HepG2 (cell line): ENCODE measurements around the gene SMCHD1.

Source experiments
- ATF3 ChIP-seq: sonication (generic); formaldehyde crosslinking; IDR thresholded peaks from 2 replicates; pipeline ENCODE4 v1.4.0; 2020; ENCODE audit warnings: missing genetic modification reagents
- CHD2 ChIP-seq: IDR thresholded peaks from 2 replicates; pipeline ENCODE4 v1.6.1; 2011; ENCODE audit warnings: low read depth, low read length, improper control_type of control experiment
- CREB3 ChIP-seq: sonication (generic); formaldehyde crosslinking; IDR thresholded peaks from 2 replicates; pipeline ENCODE4 v1.5.0; 2020; ENCODE audit warnings: missing genetic modification reagents
- CTCF ChIP-seq: sonication (generic); formaldehyde crosslinking; IDR thresholded peaks from 2 replicates; pipeline ENCODE4 v1.5.0; 2020; ENCODE audit warnings: mild to moderate bottlenecking, missing genetic modification reagents, moderate library complexity
- FOXK2 ChIP-seq: fragments of 450-650 bp; IDR thresholded peaks from 2 replicates; pipeline ENCODE4 v1.6.1; 2016
- NFYB ChIP-seq: sonication (generic); formaldehyde crosslinking; IDR thresholded peaks from 2 replicates; pipeline ENCODE4 v1.4.0; 2020; ENCODE audit warnings: missing genetic modification reagents
- ZBTB20 ChIP-seq: sonication (generic); formaldehyde crosslinking; IDR thresholded peaks from 2 replicates; pipeline ENCODE4 v1.8.1; 2023; ENCODE audit warnings: missing genetic modification reagents, low read depth, mild to moderate bottlenecking, borderline replicate concordance
- ZBTB34 ChIP-seq: sonication (generic); formaldehyde crosslinking; IDR thresholded peaks from 2 replicates; pipeline ENCODE4 v1.8.0; 2022; ENCODE audit warnings: mild to moderate bottlenecking, missing genetic modification reagents
- ZFP36L1 ChIP-seq: sonication (generic); formaldehyde crosslinking; IDR thresholded peaks from 2 replicates; pipeline ENCODE4 v1.8.0; 2022; ENCODE audit warnings: mild to moderate bottlenecking, missing genetic modification reagents, moderate library complexity
- ZNF282 ChIP-seq: fragments of 450-650 bp; IDR thresholded peaks from 2 replicates; pipeline ENCODE4 v1.6.1; 2018; ENCODE audit not compliant: partially characterized antibody
- ZNF615 ChIP-seq: sonication (generic); formaldehyde crosslinking; IDR thresholded peaks from 2 replicates; pipeline ENCODE4 v1.5.0; 2020; ENCODE audit warnings: mild to moderate bottlenecking, missing genetic modification reagents, borderline replicate concordance
- ZSCAN30 ChIP-seq: sonication (generic); formaldehyde crosslinking; IDR thresholded peaks from 2 replicates; pipeline ENCODE4 v1.5.0; 2020; ENCODE audit warnings: mild to moderate bottlenecking, missing genetic modification reagents

DNA sequence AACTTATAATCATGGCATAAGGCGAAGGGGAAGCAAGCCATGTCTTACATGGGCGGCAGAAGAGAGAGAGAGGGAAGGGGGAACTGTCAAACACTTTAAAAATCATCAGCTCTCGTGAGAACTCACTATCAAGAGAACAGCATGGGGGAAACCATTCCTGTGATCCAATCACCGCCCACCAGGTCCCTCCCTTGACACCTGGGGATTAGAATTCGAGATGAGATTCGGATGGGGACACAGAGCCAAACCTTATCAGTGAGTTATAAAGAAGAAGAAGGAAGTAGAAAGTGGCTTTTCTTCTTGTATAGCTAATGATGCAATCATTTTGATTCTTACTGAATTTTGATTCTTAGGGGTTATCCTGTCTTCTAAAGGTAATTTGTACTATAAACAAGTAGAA lies 51.4 kb downstream of the SMCHD1 start:
- TF ChIP-seq ZSCAN30 (no peak), ZNF282 (no peak), ZBTB34 (CRISPR knock-in tag) (no peak), CTCF (no peak), FOXK2 (no peak), NFYB (no peak), CHD2 (no peak), ZBTB20 (CRISPR knock-in tag) (no peak), ZNF615 (CRISPR knock-in tag) (no peak), CREB3 (CRISPR knock-in tag) (no peak), ZFP36L1 (no peak), ATF3 (CRISPR knock-in tag) (no peak)
